ENCODE measurements around the gene SERPINI1. TPM values are rescaled to one million over a fixed set of nuclear protein-coding genes. Genes with fewer than 3 reads are reported as not detected.

Gene SERPINI1
- total RNA-seq, 1 donor from 2014 or later: 10.6 TPM

- Histone ChIP-seq H3K4me1 (peaks cover 18% of the 10 kb centered on the region), H3K27ac (replicated peaks) (no peak overlapping the region), H3K9me3 (replicated peaks) (no peaks in the 10 kb centered on the region), H3K4me3 (no peak overlapping the region), H3K27me3 (ENCODE audit: low read depth) (no peaks in the 10 kb centered on the region), H3K36me3 (no peaks in the 10 kb centered on the region)
- DNase-seq: no peak
- TF ChIP-seq CTCF (IDR thresholded peaks at IDR 0.05; ENCODE audit: borderline replicate concordance): no peak
- intact Hi-C loops (cut with micrococcal nuclease): no loop called here
Observed at GRCh38 chr3:167785790-167786189, 50.3 kb downstream of the SERPINI1 start.

- Histone ChIP-seq H3K4me3 (no peak overlapping the region), H3K4me1 (peaks cover 18% of the 10 kb centered on the region), H3K9me3 (replicated peaks) (no peaks in the 10 kb centered on the region), H3K27ac (replicated peaks) (no peak overlapping the region), H3K36me3 (no peaks in the 10 kb centered on the region), H3K27me3 (ENCODE audit: low read depth) (no peaks in the 10 kb centered on the region)
- no peak for DNase-seq
- no peak for TF ChIP-seq CTCF (IDR thresholded peaks at IDR 0.05; ENCODE audit: borderline replicate concordance)
- intact Hi-C loops (cut with micrococcal nuclease): no loop called here
Observed at GRCh38 chr3:167787440-167787839, 51.9 kb downstream of the SERPINI1 start.

- no peak for TF ChIP-seq CTCF (IDR thresholded peaks at IDR 0.05; ENCODE audit: borderline replicate concordance)
- Histone ChIP-seq H3K4me3 (no peak overlapping the region), H3K27me3 (ENCODE audit: low read depth) (no peaks in the 10 kb centered on the region), H3K36me3 (no peaks in the 10 kb centered on the region), H3K9me3 (replicated peaks) (no peaks in the 10 kb centered on the region), H3K4me1 (no peaks in the 10 kb centered on the region), H3K27ac (replicated peaks) (no peak overlapping the region)
- intact Hi-C loops (cut with micrococcal nuclease): no loop called here
- DNase-seq: no peak
Observed at GRCh38 chr3:167798443-167798842, 62.9 kb downstream of the SERPINI1 start.

- H3K27ac ChIP-seq (replicated peaks): no peak overlapping the region
- no peak for DNase-seq
- peaks cover 22% of the 10 kb centered on the region for H3K4me1 ChIP-seq
- intact Hi-C loops (cut with micrococcal nuclease): no loop called here
- no peak for TF ChIP-seq CTCF (IDR thresholded peaks at IDR 0.05; ENCODE audit: borderline replicate concordance)
- no peaks in the 10 kb centered on the region for H3K27me3 ChIP-seq (ENCODE audit: low read depth)
- H3K36me3 ChIP-seq: no peaks in the 10 kb centered on the region
- no peak overlapping the region for H3K4me3 ChIP-seq
- H3K9me3 ChIP-seq (replicated peaks): no peaks in the 10 kb centered on the region
Observed at GRCh38 chr3:167808910-167809309, 73.4 kb downstream of the SERPINI1 start.

- no peak overlapping the region for H3K27ac ChIP-seq (replicated peaks)
- H3K4me3 ChIP-seq: no peak overlapping the region
- no peaks in the 10 kb centered on the region for H3K27me3 ChIP-seq (ENCODE audit: low read depth)
- TF ChIP-seq CTCF (IDR thresholded peaks at IDR 0.05; ENCODE audit: borderline replicate concordance): no peak
- no peaks in the 10 kb centered on the region for H3K9me3 ChIP-seq (replicated peaks)
- H3K36me3 ChIP-seq: no peaks in the 10 kb centered on the region
- intact Hi-C loops (cut with micrococcal nuclease): no loop called here
- peaks cover 35% of the 10 kb centered on the region for H3K4me1 ChIP-seq
- no peak for DNase-seq
Observed at GRCh38 chr3:167810236-167810635, 74.7 kb downstream of the SERPINI1 start.

- no peaks in the 10 kb centered on the region for H3K27me3 ChIP-seq (ENCODE audit: low read depth)
- TF ChIP-seq CTCF (IDR thresholded peaks at IDR 0.05; ENCODE audit: borderline replicate concordance): no peak
- H3K36me3 ChIP-seq: no peaks in the 10 kb centered on the region
- H3K4me1 ChIP-seq: peaks cover 39% of the 10 kb centered on the region
- intact Hi-C loops (cut with micrococcal nuclease): no loop called here
- H3K27ac ChIP-seq (replicated peaks): peak overlapping the region; percentile 18
- H3K4me3 ChIP-seq: no peak overlapping the region
- no peak for DNase-seq
- H3K9me3 ChIP-seq (replicated peaks): no peaks in the 10 kb centered on the region
Observed at GRCh38 chr3:167811031-167811430, 75.5 kb downstream of the SERPINI1 start.

Data from left ventricle myocardium inferior (tissue), 1 donor.